Mammary epithelial cell (primary cell): ENCODE measurements around the gene DCP2.

ENCODE experiments used
- CTCF ChIP-seq, 2 donors: IDR thresholded peaks in 1 of 2; conservative IDR thresholded peaks in 1 of 2; 2 replicates each; pipeline ENCODE4 v1.5.1; 2011 to 2012; ENCODE audit warnings: inconsistent platforms in 2 of 2, low read length in 2 of 2, mild to moderate bottlenecking in 2 of 2, control low read depth in 1 of 2, low read depth in 1 of 2; ENCODE audit not compliant: insufficient read depth in 1 of 2; ENCODE audit errors: extremely low read depth in 1 of 2
- EZH2 ChIP-seq: IDR thresholded peaks from 2 replicates; pipeline ENCODE4 v1.6.1; 2012; ENCODE audit warnings: low read length, inconsistent platforms, borderline replicate concordance

- TF ChIP-seq CTCF (conservative IDR thresholded peaks at IDR 0.05 in 1 of 2, IDR thresholded peaks at IDR 0.05 in 1 of 2; ENCODE audit: extremely low read depth in 1 of 2, insufficient read depth in 1 of 2, low read depth in 1 of 2, low read length in 2 of 2) = no peak
- no peak for TF ChIP-seq EZH2
Measured at GRCh38 chr5:113027015-113027414, 50.4 kb downstream of the DCP2 start.
